A673 (cell line): ENCODE results near the gene BBS2. TPM values are rescaled to one million over a fixed set of nuclear protein-coding genes. Genes with fewer than 3 reads are reported as not detected.

Experiments used
- BruUV-seq: library from RNA; stranded (reverse); fragments of 400-500 nt; replicated peaks from 2 replicates; lab custom pipeline; 2021; lab: Mats Ljungman, UMichigan
- CTCF ChIA-PET: fragments of 300-600 bp; sonication (Branson Sonifier 250); formaldehyde crosslinking; loops from one replicate; lab custom pipeline; 2022; ENCODE audit warnings: antibody characterized with exemption; lab: Charles Lee
- POLR2A ChIA-PET: fragments of 300-600 bp; sonication (Branson Sonifier 250); formaldehyde crosslinking; loops from one replicate; lab custom pipeline; 2022; ENCODE audit warnings: antibody characterized with exemption; ENCODE audit not compliant: low non-redundant PET; lab: Charles Lee
- DNase-seq: peaks from one replicate; pipeline ENCODE4 v3.0.0-alpha.2; 2015; ENCODE audit warnings: low spot score
- H3K27ac ChIP-seq: fragments of 200-600 bp; sonication (generic); 2 replicates; pipeline ENCODE4 v1.5.1; 2016; ENCODE audit warnings: mixed run types, low read depth, mild to moderate bottlenecking, mixed read lengths, antibody characterized with exemption, low read length; ENCODE audit not compliant: poor library complexity, severe bottlenecking
- H3K27me3 ChIP-seq: fragments of 200-600 bp; sonication (generic); replicated peaks from 2 replicates; pipeline ENCODE4 v1.6.1; 2017; ENCODE audit warnings: mixed run types, low read depth, mild to moderate bottlenecking, mixed read lengths, antibody characterized with exemption, low read length; ENCODE audit not compliant: insufficient read depth, poor library complexity
- H3K36me3 ChIP-seq: fragments of 200-600 bp; sonication (generic); 2 replicates; pipeline ENCODE4 v1.6.1; 2016; ENCODE audit warnings: mixed run types, mild to moderate bottlenecking, mixed read lengths, antibody characterized with exemption, low read length; ENCODE audit not compliant: insufficient read depth, poor library complexity, severe bottlenecking
- H3K4me1 ChIP-seq: fragments of 200-600 bp; sonication (generic); 2 replicates; pipeline ENCODE4 v1.6.1; 2017; ENCODE audit warnings: mixed run types, mild to moderate bottlenecking, mixed read lengths, antibody characterized with exemption, low read length; ENCODE audit not compliant: insufficient read depth, poor library complexity, severe bottlenecking
- H3K4me3 ChIP-seq: fragments of 200-600 bp; sonication (generic); 2 replicates; pipeline ENCODE4 v1.5.1; 2016; ENCODE audit warnings: low read depth, mixed run types, mild to moderate bottlenecking, mixed read lengths, low read length; ENCODE audit not compliant: poor library complexity, severe bottlenecking
- H3K9me3 ChIP-seq: fragments of 200-600 bp; sonication (generic); 2 replicates; pipeline ENCODE4 v1.6.1; 2016; ENCODE audit warnings: mixed run types, low read depth, mild to moderate bottlenecking, mixed read lengths, antibody characterized with exemption, low read length; ENCODE audit not compliant: poor library complexity, severe bottlenecking
- CTCF ChIP-seq: fragments of 300-800, 200-600 bp; sonication (generic); conservative IDR thresholded peaks from 2 replicates; pipeline ENCODE4 v1.5.1; 2017; ENCODE audit warnings: low read depth, mild to moderate bottlenecking, antibody characterized with exemption, low read length, moderate library complexity, mixed read lengths
- EZH2 ChIP-seq: fragments of 200-600 bp; sonication (generic); IDR thresholded peaks from 2 replicates; pipeline ENCODE4 v1.6.1; 2017; ENCODE audit warnings: borderline replicate concordance, low read depth, mild to moderate bottlenecking, mixed read lengths, antibody characterized with exemption, low read length; ENCODE audit not compliant: poor library complexity, severe bottlenecking
- intact Hi-C: fragments of 100-400 bp; cut with micrococcal nuclease; formaldehyde crosslinking; loops from one replicate; pipeline ENCODE4 v1.10.0; 2022; ENCODE audit not compliant: unreplicated experiment
- total RNA-seq: library from RNA; stranded (reverse); gene quantifications from 2 replicates; pipeline ENCODE4 v1.2.3, GENCODE V29; 2021

BBS2 gene
- total RNA-seq, 1 experiment from 2014 or later = 22.1 TPM

GRCh38 chr16:56560447-56560846 is 40.6 kb upstream of the BBS2 start:
- Histone ChIP-seq H3K4me1 (no peaks in the 10 kb centered on the region), H3K36me3 (no peaks in the 10 kb centered on the region), H3K27me3 (peaks cover 12% of the 10 kb centered on the region), H3K9me3 (no peaks in the 10 kb centered on the region), H3K4me3 (no peak overlapping the region), H3K27ac (no peak overlapping the region)
- ChIA-PET POLR2A (no interaction called here), CTCF (no interaction called here)
- no peak for DNase-seq
- no peak for TF ChIP-seq CTCF
- TF ChIP-seq EZH2 = no peak
- intact Hi-C loops = no loop called here
- no TSS peak for BruUV-seq

- TF ChIP-seq EZH2 (no peak), CTCF (no peak)
- intact Hi-C loops = no loop called here
- no TSS peak for BruUV-seq
- no peak overlapping the region for H3K4me3 ChIP-seq
- no peaks in the 10 kb centered on the region for H3K4me1 ChIP-seq
- no peaks in the 10 kb centered on the region for H3K36me3 ChIP-seq
- ChIA-PET POLR2A (no interaction called here), CTCF (no interaction called here)
- H3K27me3 ChIP-seq = peaks cover 23% of the 10 kb centered on the region
- H3K27ac ChIP-seq = no peak overlapping the region
- H3K9me3 ChIP-seq = no peaks in the 10 kb centered on the region
- no peak for DNase-seq
Measured at GRCh38 chr16:56559109-56559508, 39.3 kb upstream of the BBS2 start.

DNA sequence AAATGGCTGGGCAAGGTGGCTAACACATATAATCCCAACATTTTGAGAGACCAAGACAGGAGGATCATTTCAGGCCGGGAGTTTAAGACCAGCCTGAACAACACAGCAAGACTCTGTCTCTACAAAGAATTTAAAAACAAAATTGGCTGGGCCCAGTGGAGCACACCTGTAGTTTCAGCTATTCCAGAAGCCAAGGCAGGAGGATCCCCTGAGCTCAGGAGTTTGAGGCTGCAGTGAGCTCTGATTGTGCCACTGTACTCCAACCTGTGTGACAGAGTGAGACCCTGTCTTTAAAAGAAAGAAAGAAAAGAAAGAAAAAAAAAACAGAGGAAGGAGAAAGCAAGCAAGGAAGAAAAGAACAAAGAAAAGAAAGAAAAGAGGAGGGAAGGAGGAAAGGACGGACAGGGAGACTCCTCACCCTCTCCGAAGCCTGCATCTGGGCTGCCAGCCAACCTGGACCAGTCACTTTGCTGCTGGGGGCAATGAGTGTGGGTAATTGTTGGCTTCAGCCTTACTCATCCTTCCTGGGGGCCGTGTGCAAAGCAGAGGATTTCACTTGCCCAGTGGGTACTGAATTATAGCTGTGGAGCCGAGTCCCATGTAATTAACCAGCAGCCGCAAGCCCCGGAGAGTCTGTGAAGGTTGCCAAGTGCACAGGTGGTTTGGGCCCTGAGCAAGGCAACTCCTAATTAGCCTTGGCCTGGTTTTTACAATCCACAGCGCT is 38.4 kb upstream of the BBS2 start:
- Histone ChIP-seq H3K27me3 (peaks cover 23% of the 10 kb centered on the region), H3K36me3 (no peaks in the 10 kb centered on the region), H3K4me3 (no peak overlapping the region), H3K27ac (no peak overlapping the region), H3K9me3 (no peaks in the 10 kb centered on the region), H3K4me1 (no peaks in the 10 kb centered on the region)
- TF ChIP-seq EZH2 (no peak), CTCF (no peak)
- ChIA-PET POLR2A (no interaction called here), CTCF (no interaction called here)
- intact Hi-C loops = no loop called here
- no TSS peak for BruUV-seq
- DNase-seq = peak; percentile 75
